Pancreas (tissue), 10 donors: Measurements from ENCODE around the gene TBL1Y. TPM values are rescaled to one million over a fixed set of nuclear protein-coding genes. Genes with fewer than 3 reads are reported as not detected.
A peak's percentile ranks its signal among the peaks of the same experiment; 100 is the strongest.
"Not testable (repeated sequence)": the region's sequence is repeated elsewhere in the genome, so short reads cannot be mapped to it uniquely, and the experiment has no call there.

Source experiments
- ATAC-seq, 4 donors: fragments of 200-7000 bp; cut with Tn5 transposase; one replicate each; pipeline versions ENCODE4 v1.8.0 to v1.9.1; 2020; ENCODE audit warnings: mild to moderate bottlenecking in 4 of 4, moderate library complexity in 4 of 4
- DNase-seq, 6 donors: peaks; one replicate each; pipeline ENCODE4 v3.0.0-alpha.2; 2020
- FAIRE-seq: peaks from 2 replicates; lab custom pipeline; 2012; peaks lifted over from hg19 to GRCh38; lab: Jason Lieb, UNC
- H3K27ac ChIP-seq, 4 donors: fragments of 200-600 bp; sonication (generic); 1 replicate in 3 of 4; 2 replicates in 1 of 4; pipeline versions ENCODE4 v1.5.0 to v1.8.0; 2020
- H3K27me3 ChIP-seq, 4 donors: fragments of 200-600 bp; one replicate each; pipeline ENCODE4 v1.8.0; 2021
- H3K36me3 ChIP-seq, 3 donors: fragments of 200-600 bp; sonication (generic) in 1 of 3; one replicate each; pipeline versions ENCODE4 v1.5.0 to v1.8.0; 2020 to 2021
- H3K4me1 ChIP-seq, 3 donors: fragments of 200-600 bp; one replicate each; pipeline ENCODE4 v1.8.0; 2021
- H3K4me3 ChIP-seq, 4 donors: fragments of 200-600 bp; sonication (generic) in 2 of 4; one replicate each; pipeline versions ENCODE4 v1.5.0 to v1.8.0; 2020 to 2021
- H3K9me3 ChIP-seq, 4 donors: fragments of 200-600 bp; one replicate each; pipeline ENCODE4 v1.8.0; 2021
- WGBS, 2 donors: extraction: QIAGEN DNeasy Blood & Tissue Kit; methylation state at CpG; one replicate each; pipeline ENCODE4 v1.1.7; 2013; 5-methylcytosine and 5-hydroxymethylcytosine counted together
- intact Hi-C, 3 donors: fragments of 100-400 bp; cut with DNase I; formaldehyde crosslinking; loops; one replicate each; pipeline versions ENCODE4 v1.11.1 to v1.14.2; 2022
- polyA plus RNA-seq, 2 donors: library from polyadenylated mRNA; stranded (reverse); fragments of 200-250 nt; gene quantifications; one replicate each; pipeline ENCODE4 v1.2.3, GENCODE V29; 2013
- total RNA-seq, 6 donors: library from RNA; stranded (reverse); fragmentation: NEBNext Ultra II Directional in 4 of 6; extraction: Animal tissue kit (Norgen Biotek cat#: 25700) in 4 of 6; gene quantifications; one replicate each; pipeline versions ENCODE4 v1.2.1 to v1.2.4, GENCODE V29; 2021 to 2023
- TF ChIP-seq, protein P1 (sequence below), 4 donors: fragments of 200-600 bp; sonication (generic) in 3 of 4; IDR thresholded peaks; one replicate each; pipeline versions ENCODE4 v1.5.0 to v1.8.0; 2021; ENCODE audit warnings: antibody characterized with exemption in 4 of 4
- donor health status: healthy with polysubstance abuse.
- donor health status: DM: no; HTN: no; CAD: no; lungs with moderate emphysema.
- donor health status: DM: no; HTN: no; CAD: no.
- donor health status: control.
- donor health status: control.
- donor health status: Bipolar disorder and iron deficiency.
- donor health status: DM: yes; HTN: yes; CAD: no.
- donor health status: DM: no; HTN: no; CAD: no.
- donor health status: DM: no; HTN: no; CAD: no.
- donor health status: DM: yes; HTN: yes; CAD: no.

TBL1Y gene
- total and polyA plus RNA-seq, 8 donors, result 0.38 to 1.1 TPM; not detected in 6

DNA sequence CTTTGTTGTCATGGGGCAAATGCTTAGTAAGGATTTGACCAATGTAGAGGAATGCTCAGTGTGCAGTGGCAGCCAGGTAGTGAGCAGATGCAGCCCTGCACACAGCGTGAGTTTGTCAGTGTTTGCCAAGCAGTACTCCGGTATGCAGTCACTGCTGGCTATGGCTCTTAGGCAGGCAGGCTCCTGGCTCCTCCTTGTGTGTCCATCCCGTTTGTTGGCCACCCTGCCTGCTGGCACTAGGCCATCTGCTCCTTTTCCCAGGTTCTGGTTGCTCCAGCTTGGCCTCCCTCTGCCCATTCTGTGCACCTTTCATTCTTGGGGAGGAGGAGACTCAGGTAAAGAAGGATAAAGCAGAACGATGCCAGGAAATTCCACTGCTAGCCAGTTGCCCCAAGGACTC lies 106.0 kb downstream of the TBL1Y start:
- Histone ChIP-seq H3K4me1 (no peaks in the 10 kb centered on the region), H3K36me3 (no peaks in the 10 kb centered on the region), H3K4me3 (no peak overlapping the region), H3K9me3 (no peaks in the 10 kb centered on the region), H3K27ac (no peak overlapping the region), H3K27me3 (no peaks in the 10 kb centered on the region)
- no peak for ATAC-seq
- TF ChIP-seq, protein P1, sequence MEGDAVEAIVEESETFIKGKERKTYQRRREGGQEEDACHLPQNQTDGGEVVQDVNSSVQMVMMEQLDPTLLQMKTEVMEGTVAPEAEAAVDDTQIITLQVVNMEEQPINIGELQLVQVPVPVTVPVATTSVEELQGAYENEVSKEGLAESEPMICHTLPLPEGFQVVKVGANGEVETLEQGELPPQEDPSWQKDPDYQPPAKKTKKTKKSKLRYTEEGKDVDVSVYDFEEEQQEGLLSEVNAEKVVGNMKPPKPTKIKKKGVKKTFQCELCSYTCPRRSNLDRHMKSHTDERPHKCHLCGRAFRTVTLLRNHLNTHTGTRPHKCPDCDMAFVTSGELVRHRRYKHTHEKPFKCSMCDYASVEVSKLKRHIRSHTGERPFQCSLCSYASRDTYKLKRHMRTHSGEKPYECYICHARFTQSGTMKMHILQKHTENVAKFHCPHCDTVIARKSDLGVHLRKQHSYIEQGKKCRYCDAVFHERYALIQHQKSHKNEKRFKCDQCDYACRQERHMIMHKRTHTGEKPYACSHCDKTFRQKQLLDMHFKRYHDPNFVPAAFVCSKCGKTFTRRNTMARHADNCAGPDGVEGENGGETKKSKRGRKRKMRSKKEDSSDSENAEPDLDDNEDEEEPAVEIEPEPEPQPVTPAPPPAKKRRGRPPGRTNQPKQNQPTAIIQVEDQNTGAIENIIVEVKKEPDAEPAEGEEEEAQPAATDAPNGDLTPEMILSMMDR (IDR thresholded peaks at IDR 0.05), result no peak
- intact Hi-C loops, result no loop called here
- FAIRE-seq, result no peak
- 12% methylated on average over 4 of the region's 4 CpGs; no CpG with 5 or more reads in 1 of the 2 donors for WGBS, 2 donors
- DNase-seq, result peak in 1 of 6 donors; percentile 23

DNA sequence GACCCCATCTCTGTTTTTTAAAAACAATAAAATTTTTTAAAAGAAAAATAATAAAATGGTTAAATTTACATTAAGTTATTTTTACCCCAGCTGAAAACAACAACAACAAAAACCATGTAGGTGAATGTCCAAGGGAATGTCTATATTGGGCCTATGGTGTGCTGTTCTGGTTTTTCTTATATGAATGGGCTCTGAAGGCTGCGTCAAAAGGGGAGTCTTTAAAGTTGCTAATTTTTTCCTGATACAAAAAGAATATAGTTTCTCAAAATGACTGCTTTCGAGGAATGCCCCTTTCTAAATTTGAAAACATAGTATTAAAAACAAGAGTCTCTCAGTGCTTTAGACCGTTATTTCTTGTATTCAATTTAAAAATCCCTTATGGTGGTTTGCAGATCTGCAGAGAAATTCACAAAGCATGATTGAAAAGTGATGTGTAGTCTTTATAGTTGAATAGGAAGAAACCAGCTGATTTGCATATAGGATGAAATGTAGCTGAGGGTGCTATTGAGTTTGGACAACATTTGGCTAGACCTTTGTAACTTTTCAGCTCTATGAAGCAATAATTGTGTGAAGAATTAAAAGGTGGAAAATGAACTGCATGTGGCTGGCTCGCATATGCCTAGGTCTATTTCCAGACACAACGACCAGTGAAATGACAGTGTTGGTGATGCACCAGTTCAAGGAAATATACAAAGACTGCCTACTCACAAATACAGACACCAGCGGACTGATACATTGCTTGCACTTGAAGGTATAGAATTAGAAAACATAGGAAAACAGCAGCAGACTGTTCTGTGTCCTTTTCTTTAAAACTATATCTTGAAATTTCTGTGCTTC lies 107.0 kb downstream of the TBL1Y start:
- Histone ChIP-seq H3K27ac (no peak overlapping the region), H3K4me1 (no peaks in the 10 kb centered on the region), H3K27me3 (no peaks in the 10 kb centered on the region), H3K36me3 (no peaks in the 10 kb centered on the region), H3K4me3 (no peak overlapping the region), H3K9me3 (no peaks in the 10 kb centered on the region)
- intact Hi-C loops, result no loop called here
- TF ChIP-seq, protein P1 (IDR thresholded peaks at IDR 0.05), result no peak
- WGBS, 2 donors, result 85% methylated on average over 6 of the region's 6 CpGs; no CpG with 5 or more reads in 1 of the 2 donors
- DNase-seq, result no peak
- no peak for ATAC-seq
- FAIRE-seq, result no peak

DNA sequence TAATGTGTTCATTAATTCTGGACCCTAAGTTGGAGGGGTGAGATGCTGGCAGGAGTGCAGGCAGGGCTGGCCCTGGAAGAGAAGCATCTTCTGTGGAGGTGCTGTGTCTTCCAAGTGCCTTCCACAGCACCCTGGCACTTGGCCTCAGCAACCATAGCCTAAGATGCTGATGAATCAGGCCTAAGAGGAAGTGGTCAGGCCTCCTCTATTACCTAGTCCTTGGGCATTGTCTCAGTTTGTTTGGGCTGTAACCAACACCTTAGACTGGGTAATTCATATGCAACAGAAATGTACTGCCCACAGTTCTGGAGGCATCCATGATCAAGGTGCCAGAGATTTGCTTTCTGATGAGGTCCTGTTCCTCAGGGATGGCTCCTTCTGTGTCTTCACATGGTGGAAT lies 128.5 kb downstream of the TBL1Y start:
- H3K4me3 ChIP-seq, result no peak overlapping the region
- TF ChIP-seq, protein P1 (IDR thresholded peaks at IDR 0.05), result no peak
- FAIRE-seq (no peak), ATAC-seq (no peak), DNase-seq (no peak)
- H3K27me3 ChIP-seq, result no peaks in the 10 kb centered on the region
- H3K36me3 ChIP-seq, result no peaks in the 10 kb centered on the region
- no peaks in the 10 kb centered on the region for H3K4me1 ChIP-seq
- H3K27ac ChIP-seq, result no peak overlapping the region
- intact Hi-C loops, result no loop called here
- H3K9me3 ChIP-seq, result no peaks in the 10 kb centered on the region

DNA sequence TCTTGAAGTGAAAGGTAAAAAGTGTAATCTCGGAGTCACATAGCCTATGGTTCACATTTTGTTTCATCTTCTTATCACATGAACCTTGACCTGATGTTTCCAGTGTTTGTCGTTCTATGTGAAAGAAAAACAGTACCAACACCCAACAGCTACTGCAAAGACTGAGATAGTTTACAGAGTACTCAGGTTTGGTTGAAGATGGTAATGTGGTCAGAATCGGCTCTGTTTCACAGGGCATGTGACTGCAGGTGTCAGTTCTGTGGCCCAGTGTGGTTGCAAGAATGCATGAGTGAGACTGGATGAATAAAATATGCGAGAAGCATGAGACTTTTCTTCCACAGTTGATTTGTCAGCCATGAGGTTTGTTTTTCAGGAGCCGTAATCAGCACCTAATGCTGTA lies 130.2 kb downstream of the TBL1Y start:
- WGBS, 2 donors, result 82% methylated on average over 5 of the region's 5 CpGs; no CpG with 5 or more reads in 1 of the 2 donors
- TF ChIP-seq, protein P1 (IDR thresholded peaks at IDR 0.05), result no peak
- DNase-seq (no peak), FAIRE-seq (no peak), ATAC-seq (no peak)
- H3K4me3 ChIP-seq, result no peak overlapping the region
- H3K36me3 ChIP-seq, result no peaks in the 10 kb centered on the region
- no peak overlapping the region for H3K27ac ChIP-seq
- H3K27me3 ChIP-seq, result no peaks in the 10 kb centered on the region
- intact Hi-C loops, result no loop called here
- no peaks in the 10 kb centered on the region for H3K9me3 ChIP-seq
- H3K4me1 ChIP-seq, result no peaks in the 10 kb centered on the region

DNA sequence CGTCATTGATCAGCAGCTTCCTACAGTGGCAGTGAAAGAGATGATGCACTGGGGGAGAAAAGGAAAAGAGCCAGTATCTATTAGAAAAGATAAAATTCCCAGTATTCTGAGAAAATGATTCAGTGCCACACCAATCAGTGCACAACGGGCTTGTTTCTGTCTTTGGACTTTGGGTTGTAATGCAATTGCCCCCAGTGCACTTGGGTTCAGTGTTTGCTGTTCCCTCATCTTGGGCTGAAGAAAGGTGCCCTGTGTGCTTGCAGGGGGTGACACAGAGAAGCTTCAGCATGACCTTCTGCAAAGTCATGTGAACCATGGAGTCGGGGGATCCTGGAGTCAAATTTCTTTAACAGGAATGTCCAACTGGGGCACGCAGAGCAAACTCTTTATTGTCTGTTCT lies 131.5 kb downstream of the TBL1Y start:
- 93% methylated on average over 4 of the region's 4 CpGs; no CpG with 5 or more reads in 1 of the 2 donors for WGBS, 2 donors
- ATAC-seq, result no peak
- no peaks in the 10 kb centered on the region for H3K27me3 ChIP-seq
- no peaks in the 10 kb centered on the region for H3K36me3 ChIP-seq
- TF ChIP-seq, protein P1 (IDR thresholded peaks at IDR 0.05), result no peak
- no peak overlapping the region for H3K4me3 ChIP-seq
- no peak for FAIRE-seq
- H3K4me1 ChIP-seq, result no peaks in the 10 kb centered on the region
- intact Hi-C loops, result no loop called here
- H3K27ac ChIP-seq, result no peak overlapping the region
- no peaks in the 10 kb centered on the region for H3K9me3 ChIP-seq
- DNase-seq, result no peak

DNA sequence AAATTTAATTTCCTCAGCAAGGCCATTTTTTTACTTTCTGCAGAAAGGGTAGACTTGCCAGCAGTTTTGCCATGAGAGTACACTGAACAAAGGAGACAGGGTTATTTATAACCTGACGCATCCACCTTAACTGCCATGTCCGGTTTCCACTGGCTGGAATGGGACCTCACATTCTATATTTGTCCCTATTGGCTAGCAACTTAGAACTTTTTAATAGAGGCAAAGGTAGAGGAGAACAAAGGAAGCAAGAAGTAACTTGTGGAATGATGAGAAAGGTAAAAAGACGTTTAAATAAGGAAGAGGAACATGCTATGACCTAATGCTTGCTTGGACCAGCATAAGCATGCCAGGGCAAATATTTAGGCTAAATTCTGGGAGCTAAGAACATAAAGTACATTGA lies 142.0 kb downstream of the TBL1Y start:
- DNase-seq, FAIRE-seq, H3K4me3 ChIP-seq, H3K27me3 ChIP-seq, H3K27ac ChIP-seq, H3K9me3 ChIP-seq, H3K4me1 ChIP-seq, H3K36me3 ChIP-seq, intact Hi-C loops, ATAC-seq: not testable (repeated sequence)
- WGBS, 2 donors, result 85% methylated on average over 3 of the region's 3 CpGs; no CpG with 5 or more reads in 1 of the 2 donors
